ENCODE results near the gene CCL17.
"Not testable (repeated sequence)": the region's sequence is repeated elsewhere in the genome, so short reads cannot be mapped to it uniquely, and the experiment has no call there.

Gene CCL17

GRCh38 chr16:57374067-57374534 is 30.5 kb upstream of the CCL17 start:
- no peaks in the 10 kb centered on the region for H3K9me3 ChIP-seq (ENCODE audit: low read depth, low read length)
- H3K4me3 ChIP-seq, result no peak overlapping the region
- DNase-seq (ENCODE audit: low read depth, low spot score), result no peak
- no peak overlapping the region for H3K27ac ChIP-seq
- TF ChIP-seq FOXP2 (optimal IDR thresholded peaks at IDR 0.05; ENCODE audit: control extremely low read depth, extremely low read length, insufficient read depth) (no peak), POLR2AphosphoS5 (IDR thresholded peaks at IDR 0.05; ENCODE audit: borderline replicate concordance, low read depth, low read length) (no peak), EZH2 (IDR thresholded peaks at IDR 0.05) (no peak)
- H3K36me3 ChIP-seq (ENCODE audit: insufficient read depth, low read length), result no peaks in the 10 kb centered on the region
- no peak overlapping the region for H3K9ac ChIP-seq (ENCODE audit: insufficient read length)

GRCh38 chr16:57374925-57375465 is 29.6 kb upstream of the CCL17 start:
- not testable (repeated sequence) for H3K9ac ChIP-seq (ENCODE audit: insufficient read length); H3K4me3 ChIP-seq; DNase-seq (ENCODE audit: low read depth, low spot score); H3K27ac ChIP-seq; H3K9me3 ChIP-seq (ENCODE audit: low read depth, low read length); H3K36me3 ChIP-seq (ENCODE audit: insufficient read depth, low read length)

DNA sequence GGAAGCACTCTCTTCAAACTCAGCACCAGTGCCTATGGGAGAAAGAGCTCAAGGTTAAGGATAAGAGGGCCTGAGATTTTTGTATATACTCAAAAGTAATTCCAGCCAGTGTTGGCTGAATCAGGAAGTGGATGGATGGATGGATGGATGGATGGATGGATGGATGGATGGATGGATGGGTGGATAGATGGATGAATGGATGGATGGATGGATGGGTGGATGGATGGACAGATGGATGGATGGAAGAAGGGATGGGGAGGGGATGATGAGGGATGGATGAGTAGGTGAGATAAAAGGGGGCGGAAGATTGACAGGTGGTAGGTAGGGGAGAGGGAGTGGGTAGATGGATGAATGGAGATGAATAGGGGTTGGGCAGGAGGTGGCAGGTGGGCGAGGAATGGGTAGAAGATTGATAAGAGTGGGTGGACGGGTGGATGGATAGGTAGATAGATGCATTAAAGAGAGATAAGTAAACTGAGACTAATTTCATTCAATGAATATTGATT is 28.2 kb upstream of the CCL17 start:
- DNase-seq (ENCODE audit: low read depth, low spot score), result no peak
- Histone ChIP-seq H3K36me3 (ENCODE audit: insufficient read depth, low read length) (no peaks in the 10 kb centered on the region), H3K9ac (ENCODE audit: insufficient read length) (no peak overlapping the region), H3K27ac (no peak overlapping the region), H3K4me3 (no peak overlapping the region), H3K9me3 (ENCODE audit: low read depth, low read length) (no peaks in the 10 kb centered on the region)
- TF ChIP-seq POLR2AphosphoS5 (IDR thresholded peaks at IDR 0.05; ENCODE audit: borderline replicate concordance, low read depth, low read length) (no peak), EZH2 (IDR thresholded peaks at IDR 0.05) (no peak), FOXP2 (optimal IDR thresholded peaks at IDR 0.05; ENCODE audit: control extremely low read depth, extremely low read length, insufficient read depth) (no peak)

- H3K9ac ChIP-seq (ENCODE audit: insufficient read length), result no peak overlapping the region
- H3K27ac ChIP-seq, result no peak overlapping the region
- no peak for DNase-seq (ENCODE audit: low read depth, low spot score)
- no peaks in the 10 kb centered on the region for H3K9me3 ChIP-seq (ENCODE audit: low read depth, low read length)
- TF ChIP-seq EZH2 (IDR thresholded peaks at IDR 0.05) (no peak), FOXP2 (optimal IDR thresholded peaks at IDR 0.05; ENCODE audit: control extremely low read depth, extremely low read length, insufficient read depth) (no peak), POLR2AphosphoS5 (IDR thresholded peaks at IDR 0.05; ENCODE audit: borderline replicate concordance, low read depth, low read length) (no peak)
- H3K36me3 ChIP-seq (ENCODE audit: insufficient read depth, low read length), result no peaks in the 10 kb centered on the region
- H3K4me3 ChIP-seq, result no peak overlapping the region
Observed at GRCh38 chr16:57377080-57377841, 27.3 kb upstream of the CCL17 start.

- DNase-seq (ENCODE audit: low read depth, low spot score), result no peak
- H3K9ac ChIP-seq (ENCODE audit: insufficient read length), result no peak overlapping the region
- TF ChIP-seq EZH2 (IDR thresholded peaks at IDR 0.05), result no peak
- no peak for TF ChIP-seq FOXP2 (optimal IDR thresholded peaks at IDR 0.05; ENCODE audit: control extremely low read depth, extremely low read length, insufficient read depth)
- TF ChIP-seq POLR2AphosphoS5 (IDR thresholded peaks at IDR 0.05; ENCODE audit: borderline replicate concordance, low read depth, low read length), result no peak
- no peak overlapping the region for H3K27ac ChIP-seq
- H3K36me3 ChIP-seq (ENCODE audit: insufficient read depth, low read length), result no peaks in the 10 kb centered on the region
- H3K9me3 ChIP-seq (ENCODE audit: low read depth, low read length), result no peaks in the 10 kb centered on the region
- no peak overlapping the region for H3K4me3 ChIP-seq
Observed at GRCh38 chr16:57379579-57379978, 25.0 kb upstream of the CCL17 start.

GRCh38 chr16:57380671-57381462 is 23.7 kb upstream of the CCL17 start:
- H3K36me3 ChIP-seq (ENCODE audit: insufficient read depth, low read length), result no peaks in the 10 kb centered on the region
- no peaks in the 10 kb centered on the region for H3K9me3 ChIP-seq (ENCODE audit: low read depth, low read length)
- H3K4me3 ChIP-seq, result no peak overlapping the region
- no peak overlapping the region for H3K9ac ChIP-seq (ENCODE audit: insufficient read length)
- no peak for DNase-seq (ENCODE audit: low read depth, low spot score)
- TF ChIP-seq POLR2AphosphoS5 (IDR thresholded peaks at IDR 0.05; ENCODE audit: borderline replicate concordance, low read depth, low read length), result no peak
- no peak for TF ChIP-seq EZH2 (IDR thresholded peaks at IDR 0.05)
- TF ChIP-seq FOXP2 (optimal IDR thresholded peaks at IDR 0.05; ENCODE audit: control extremely low read depth, extremely low read length, insufficient read depth), result no peak
- no peak overlapping the region for H3K27ac ChIP-seq

DNA sequence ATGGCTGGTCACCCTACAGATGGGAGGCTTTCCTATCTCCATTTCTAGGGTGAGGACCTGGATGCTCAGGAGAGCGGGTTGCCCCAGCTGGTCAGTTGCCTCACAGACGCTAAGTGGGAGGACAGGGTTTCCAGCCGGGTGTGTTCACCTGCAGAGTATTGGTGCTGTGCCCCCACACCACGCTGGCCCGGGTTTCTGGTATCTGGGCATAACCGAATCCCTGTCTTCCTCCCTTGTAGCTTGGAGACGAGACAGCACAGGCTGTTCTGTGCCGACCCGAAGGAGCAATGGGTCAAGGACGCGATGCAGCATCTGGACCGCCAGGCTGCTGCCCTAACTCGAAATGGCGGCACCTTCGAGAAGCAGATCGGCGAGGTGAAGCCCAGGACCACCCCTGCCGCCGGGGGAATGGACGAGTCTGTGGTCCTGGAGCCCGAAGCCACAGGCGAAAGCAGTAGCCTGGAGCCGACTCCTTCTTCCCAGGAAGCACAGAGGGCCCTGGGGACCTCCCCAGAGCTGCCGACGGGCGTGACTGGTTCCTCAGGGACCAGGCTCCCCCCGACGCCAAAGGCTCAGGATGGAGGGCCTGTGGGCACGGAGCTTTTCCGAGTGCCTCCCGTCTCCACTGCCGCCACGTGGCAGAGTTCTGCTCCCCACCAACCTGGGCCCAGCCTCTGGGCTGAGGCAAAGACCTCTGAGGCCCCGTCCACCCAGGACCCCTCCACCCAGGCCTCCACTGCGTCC is 22.6 kb upstream of the CCL17 start:
- no peaks in the 10 kb centered on the region for H3K36me3 ChIP-seq (ENCODE audit: insufficient read depth, low read length)
- DNase-seq (ENCODE audit: low read depth, low spot score), result no peak
- TF ChIP-seq FOXP2 (optimal IDR thresholded peaks at IDR 0.05; ENCODE audit: control extremely low read depth, extremely low read length, insufficient read depth) (no peak), POLR2AphosphoS5 (IDR thresholded peaks at IDR 0.05; ENCODE audit: borderline replicate concordance, low read depth, low read length) (no peak), EZH2 (IDR thresholded peaks at IDR 0.05) (no peak)

More for the DNA sequence above, 22.6 kb upstream of the CCL17 start:
- H3K4me3 ChIP-seq, result no peak overlapping the region
- no peaks in the 10 kb centered on the region for H3K9me3 ChIP-seq (ENCODE audit: low read depth, low read length)
- no peak overlapping the region for H3K27ac ChIP-seq
- no peak overlapping the region for H3K9ac ChIP-seq (ENCODE audit: insufficient read length)

Measured in SK-N-MC (cell line).